Brain microvascular endothelial cell (primary cell): ENCODE results near the gene UAP1.
A peak's percentile ranks its signal among the peaks of the same experiment; 100 is the strongest.

Experiments used
- DNase-seq: peaks from one replicate; pipeline ENCODE4 v3.0.0-alpha.2; 2020
- H3K27ac ChIP-seq: fragments of 250-450 bp; sonication (Bioruptor Pico); 2 replicates; pipeline ENCODE4 v1.5.1; 2020; ENCODE audit warnings: mild to moderate bottlenecking, moderate library complexity
- H3K27me3 ChIP-seq: fragments of 250-450 bp; sonication (Bioruptor Pico); replicated peaks from 2 replicates; pipeline ENCODE4 v1.5.1; 2020; ENCODE audit warnings: mild to moderate bottlenecking
- H3K36me3 ChIP-seq: fragments of 250-450 bp; sonication (Bioruptor Pico); replicated peaks from 2 replicates; pipeline ENCODE4 v1.5.1; 2020; ENCODE audit warnings: mild to moderate bottlenecking
- H3K4me3 ChIP-seq: 2 replicates; pipeline ENCODE4 v1.5.1; 2011; ENCODE audit warnings: low read depth, mild to moderate bottlenecking, control low read depth, low read length, moderate library complexity
- CTCF ChIP-seq: IDR thresholded peaks from 2 replicates; pipeline ENCODE4 v1.5.1; 2011; ENCODE audit warnings: low read depth, mild to moderate bottlenecking, moderate library complexity, low read length, control low read depth, inconsistent platforms; ENCODE audit errors: missing control alignments
- in situ Hi-C: cut with HindIII; loops from 2 replicates; pipeline ENCODE4 v1.10.0; 2017; ENCODE audit warnings: low sequenced_read_pairs, low pct_ligation_motif_present

UAP1 gene

GRCh38 chr1:162560303-162561036 lies 1.1 kb upstream of the UAP1 start:
- H3K4me3 ChIP-seq = peak overlapping the region; percentile 86
- DNase-seq = no peak
- no peaks in the 10 kb centered on the region for H3K27me3 ChIP-seq
- TF ChIP-seq CTCF = no peak
- peak overlapping the region; percentile 89 for H3K27ac ChIP-seq
- H3K36me3 ChIP-seq = no peaks in the 10 kb centered on the region
- in situ Hi-C loops = no loop called here

GRCh38 chr1:162561037-162561615 lies 396 bp upstream of the UAP1 start:
- in situ Hi-C loops = no loop called here
- no peaks in the 10 kb centered on the region for H3K27me3 ChIP-seq
- TF ChIP-seq CTCF = no peak
- peak; percentile 98 for DNase-seq
- H3K27ac ChIP-seq = peak overlapping the region; percentile 89
- H3K36me3 ChIP-seq = peaks cover 3% of the 10 kb centered on the region
- peak overlapping the region; percentile 86 for H3K4me3 ChIP-seq

- Histone ChIP-seq H3K36me3 (peaks cover 16% of the 10 kb centered on the region), H3K27me3 (no peaks in the 10 kb centered on the region), H3K4me3 (peak overlapping the region; percentile 86), H3K27ac (peak overlapping the region; percentile 89)
- DNase-seq = no peak
- in situ Hi-C loops = no loop called here
- TF ChIP-seq CTCF = no peak
These were observed 927 bp downstream of the UAP1 start for GRCh38 chr1:162562470-162562828.

- Histone ChIP-seq H3K27me3 (no peaks in the 10 kb centered on the region), H3K4me3 (no peak overlapping the region), H3K27ac (no peak overlapping the region), H3K36me3 (peaks cover 30% of the 10 kb centered on the region)
- DNase-seq = no peak
- in situ Hi-C loops = no loop called here
- TF ChIP-seq CTCF = no peak
These were observed 3.3 kb downstream of the UAP1 start for GRCh38 chr1:162564762-162565218.

GRCh38 chr1:162565460-162565859 lies 3.9 kb downstream of the UAP1 start:
- Histone ChIP-seq H3K4me3 (no peak overlapping the region), H3K27ac (no peak overlapping the region), H3K36me3 (peaks cover 31% of the 10 kb centered on the region), H3K27me3 (no peaks in the 10 kb centered on the region)
- DNase-seq = no peak
- in situ Hi-C loops = no loop called here
- no peak for TF ChIP-seq CTCF

- Histone ChIP-seq H3K36me3 (peaks cover 34% of the 10 kb centered on the region), H3K27ac (no peak overlapping the region), H3K4me3 (no peak overlapping the region), H3K27me3 (no peaks in the 10 kb centered on the region)
- TF ChIP-seq CTCF = no peak
- DNase-seq = no peak
- in situ Hi-C loops = no loop called here
These were observed 5.3 kb downstream of the UAP1 start for GRCh38 chr1:162566870-162567269.
